Stimulated activated naive CD4-positive, alpha-beta T cell treated with Interleukin-2 at 50 U/mL for 16 hours (primary cell): Measurements from ENCODE around the gene PARP4.
"Not testable (repeated sequence)": the region's sequence is repeated elsewhere in the genome, so short reads cannot be mapped to it uniquely, and the experiment has no call there.

ENCODE experiments used
- DNase-seq: peaks from one replicate; lab custom pipeline; 2025; lab: John Stamatoyannopoulos, UW

Gene PARP4

GRCh38 chr13:24512197-24512907, at the start of gene PARP4:
Gene PARP4, minus strand, starts transcription at chr13:24512778. Its CDS starts 9,002 bp downstream, at chr13:24503776.
- peak; percentile 64 for DNase-seq

GRCh38 chr13:24560579-24561187, 48.1 kb upstream of the PARP4 start:
- not testable (repeated sequence) for DNase-seq

DNA sequence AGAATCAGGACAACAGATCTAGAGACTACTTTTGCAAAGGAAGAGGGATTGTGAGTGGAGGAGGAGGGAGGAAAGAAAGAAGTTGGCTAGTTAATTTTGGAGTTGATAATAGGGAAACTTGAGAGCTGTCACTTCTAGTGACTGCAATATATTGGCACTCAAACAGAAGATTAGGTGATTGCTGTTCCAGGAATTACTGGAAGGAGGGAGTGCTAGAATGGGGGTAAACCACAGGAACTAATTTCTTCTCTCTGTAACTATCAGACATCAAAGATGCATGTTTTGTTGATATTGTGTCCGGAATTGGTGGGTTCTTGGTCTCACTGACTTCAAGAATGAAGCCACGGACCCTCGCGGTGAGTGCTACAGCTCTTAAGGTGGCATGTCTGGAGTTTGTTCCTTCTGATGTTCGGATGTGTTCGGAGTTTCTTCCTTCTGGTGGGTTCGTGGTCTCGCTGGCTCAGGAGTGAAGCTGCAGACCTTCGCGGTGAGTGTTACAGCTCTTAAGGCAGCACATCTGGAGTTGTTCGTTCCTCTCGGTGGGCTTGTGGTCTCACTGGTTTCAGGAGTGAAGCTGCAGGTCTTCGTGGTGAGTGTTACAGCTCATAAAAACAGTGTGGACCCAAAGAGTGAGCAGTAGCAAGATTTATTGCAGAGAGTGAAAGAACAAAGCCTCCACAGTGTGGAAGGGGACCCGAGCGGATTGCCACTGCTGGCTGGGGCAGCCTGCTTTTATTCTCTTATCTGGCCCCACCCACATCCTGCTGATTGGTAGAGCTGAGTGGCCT, 47.0 kb upstream of the PARP4 start:
- DNase-seq = not testable (repeated sequence)

DNA sequence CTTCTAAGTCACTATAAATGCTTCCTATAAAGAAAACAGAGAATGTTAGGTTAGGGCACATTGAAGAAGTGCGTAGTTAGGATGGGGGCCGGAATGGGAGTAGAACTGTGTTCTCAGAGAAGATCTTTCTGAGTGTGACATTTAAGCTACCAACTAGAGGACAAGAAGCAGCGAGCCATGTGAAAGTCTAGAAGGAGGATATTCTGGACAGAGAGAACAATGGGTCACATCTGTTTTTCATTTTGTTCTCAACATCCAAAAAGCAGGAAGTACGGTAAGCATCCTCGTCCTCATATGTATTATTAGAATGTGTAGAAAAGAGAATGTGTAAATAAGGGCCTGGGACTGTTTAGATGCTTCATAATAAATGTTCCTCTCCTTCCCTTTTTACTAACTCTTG, 44.5 kb upstream of the PARP4 start:
- DNase-seq = no peak

DNA sequence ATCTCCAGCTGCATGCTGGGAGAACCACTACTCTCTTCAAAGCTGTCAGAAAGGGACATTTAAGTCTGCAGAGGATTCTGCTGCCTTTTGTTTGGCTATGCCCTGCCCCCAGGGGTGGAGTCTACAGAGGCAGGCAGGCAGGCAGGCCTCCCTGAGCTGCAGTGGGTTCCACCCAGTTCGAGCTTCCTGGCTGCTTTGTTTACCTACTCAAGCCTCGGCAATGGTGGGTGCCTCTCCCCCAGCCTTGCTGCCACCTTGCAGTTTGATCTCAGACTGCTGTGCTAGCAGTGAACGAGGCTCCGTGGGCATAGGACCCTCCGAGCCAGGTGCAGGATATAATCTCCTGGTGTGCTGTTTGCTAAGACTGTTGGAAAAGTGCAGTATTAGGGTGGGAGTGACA, 41.3 kb upstream of the PARP4 start:
- not testable (repeated sequence) for DNase-seq

DNA sequence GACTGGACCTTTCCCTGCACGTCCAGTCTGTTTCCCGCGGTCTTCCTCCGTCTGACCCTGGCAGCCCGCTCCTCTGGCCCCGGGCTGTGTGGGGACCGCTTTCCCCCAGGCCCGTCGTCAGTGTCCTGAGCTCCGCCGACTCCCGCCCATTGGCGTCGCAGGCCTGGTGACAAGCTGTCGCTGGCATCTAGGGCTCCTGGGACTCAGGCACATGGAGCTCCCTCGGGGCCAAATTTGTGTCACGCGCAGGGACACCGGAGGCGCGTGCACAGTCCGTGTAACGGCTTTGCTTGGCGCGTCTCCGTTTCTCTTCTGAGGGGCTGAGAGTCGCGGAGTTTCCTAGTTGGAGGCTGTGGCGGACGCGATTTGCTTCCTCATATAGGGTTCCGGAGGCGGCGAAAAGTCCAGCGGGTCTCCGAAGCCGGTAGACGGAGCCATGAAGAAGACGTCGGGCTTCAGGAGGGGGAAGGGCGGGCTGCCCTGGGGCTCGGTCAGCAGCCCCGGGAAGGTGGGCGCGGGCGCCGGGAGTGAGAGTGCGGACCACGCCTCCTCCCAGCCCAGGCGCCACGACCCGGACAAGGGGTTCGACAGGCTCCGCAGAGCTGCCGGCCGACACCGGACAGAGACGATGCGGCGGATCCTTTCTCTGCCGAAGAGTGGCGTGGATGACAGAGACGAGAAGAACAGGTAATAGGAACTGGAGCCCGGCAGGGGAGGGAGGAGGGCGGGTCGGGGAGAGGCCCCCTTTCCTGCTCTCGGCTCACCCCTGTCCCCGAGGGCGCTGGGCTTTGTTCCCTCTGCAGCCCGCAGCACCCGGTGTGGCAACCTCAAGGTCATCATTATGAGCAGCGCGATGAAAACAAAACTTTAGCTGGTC, 29.1 kb upstream of the PARP4 start:
- DNase-seq = not testable (repeated sequence)

DNA sequence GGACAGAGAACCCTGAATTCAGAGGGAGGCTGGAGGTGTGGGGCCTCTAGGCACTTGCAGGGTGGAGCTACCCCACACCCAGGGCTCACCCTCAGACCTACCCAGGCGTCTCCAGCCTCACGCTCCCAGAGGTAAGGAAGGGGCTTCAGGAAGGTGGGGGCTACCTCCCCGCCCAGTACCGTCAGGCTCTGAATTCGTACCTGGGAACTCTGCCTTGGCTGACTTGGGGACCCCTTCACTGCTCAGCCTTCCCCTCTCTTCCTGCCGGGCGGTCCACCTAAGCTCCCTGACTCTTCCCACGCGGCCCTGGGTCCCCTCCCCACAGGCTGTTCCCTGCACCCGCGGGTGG, 28.5 kb upstream of the PARP4 start:
- no peak for DNase-seq

- no peak for DNase-seq
These were observed 27.9 kb upstream of the PARP4 start for GRCh38 chr13:24540236-24541126.

GRCh38 chr13:24539500-24540165, 27.1 kb upstream of the PARP4 start:
- DNase-seq = no peak

GRCh38 chr13:24529478-24529877, 16.9 kb upstream of the PARP4 start:
- DNase-seq = no peak

- DNase-seq = no peak
These were observed 16.3 kb upstream of the PARP4 start for GRCh38 chr13:24528816-24529398.

GRCh38 chr13:24527266-24527775, 14.7 kb upstream of the PARP4 start:
- no peak for DNase-seq

- no peak for DNase-seq
These were observed 8.2 kb upstream of the PARP4 start for GRCh38 chr13:24520733-24521132.

GRCh38 chr13:24516919-24517318, 4.3 kb upstream of the PARP4 start:
- no peak for DNase-seq

DNA sequence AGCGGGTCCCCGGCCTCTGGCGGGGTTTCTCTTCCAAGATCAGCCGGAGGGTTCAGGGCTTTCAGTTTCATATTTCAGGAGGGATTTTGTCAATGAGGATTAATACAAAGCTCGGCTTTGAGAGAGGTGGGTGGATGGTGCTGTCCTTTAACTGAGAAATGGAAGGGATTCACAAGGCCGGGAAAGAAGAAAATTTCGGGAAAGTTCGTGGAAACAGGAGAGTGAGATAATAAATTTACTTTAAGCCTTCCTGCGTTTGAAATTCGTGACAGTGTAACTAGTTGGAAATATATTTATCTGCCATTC, 283 bp upstream of the PARP4 start:
- DNase-seq = no peak

- no peak for DNase-seq
These were observed 772 bp downstream of the PARP4 start for GRCh38 chr13:24511816-24512196.

DNA sequence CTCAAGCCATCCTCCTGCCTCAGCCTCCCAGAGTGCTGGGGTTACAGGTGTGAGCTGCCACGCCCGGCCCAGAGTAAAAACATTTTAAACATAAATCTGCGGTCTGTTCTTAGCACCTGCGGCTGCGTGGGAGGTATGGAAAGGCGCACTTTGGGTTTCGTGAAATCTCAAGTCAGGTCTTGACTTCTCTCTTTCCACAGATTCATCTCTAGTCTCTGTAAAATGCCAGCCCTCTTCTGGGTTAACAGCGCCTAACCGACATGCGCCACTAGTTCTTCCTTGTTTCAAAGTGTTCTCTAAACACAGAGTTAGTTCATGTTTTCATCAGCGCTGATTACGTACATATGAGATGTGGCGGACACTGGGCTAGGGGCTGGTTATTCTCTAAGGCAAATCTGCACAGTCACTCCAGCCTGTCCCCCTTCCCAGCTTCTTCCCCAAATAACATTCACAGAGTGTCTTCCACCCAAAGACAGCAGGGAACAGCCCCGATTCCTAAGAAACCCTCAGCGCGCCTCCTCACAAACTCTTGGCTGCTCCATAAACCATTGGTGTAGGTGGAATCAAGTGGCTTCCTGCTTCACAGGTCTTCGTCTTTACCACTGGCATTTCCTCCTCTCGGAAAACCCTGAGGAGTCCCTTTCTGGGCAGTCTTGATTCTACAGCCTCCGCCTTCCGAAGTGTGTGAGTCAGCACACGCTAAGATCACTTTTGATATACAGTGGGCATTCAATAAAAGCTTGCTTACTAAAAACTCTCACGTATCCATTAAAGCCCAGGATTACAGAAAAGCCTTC, 1.4 kb downstream of the PARP4 start:
- peak; percentile 71 for DNase-seq

- no peak for DNase-seq
These were observed 5.8 kb downstream of the PARP4 start for GRCh38 chr13:24506698-24507335.

GRCh38 chr13:24506283-24506682, 6.3 kb downstream of the PARP4 start:
- not testable (repeated sequence) for DNase-seq
